GM23338 (cell line): ENCODE measurements around the gene EPS8. TPM values are rescaled to one million over a fixed set of nuclear protein-coding genes. Genes with fewer than 3 reads are reported as not detected.

ENCODE experiments used
- ATAC-seq: fragments of 200-7000 bp; cut with Tn5 transposase; 3 replicates; pipeline ENCODE4 v1.9.1; 2020
- DNase-seq: peaks from one replicate; pipeline ENCODE4 v3.0.0-alpha.2; 2015; ENCODE audit warnings: low spot score
- H2AFZ ChIP-seq: fragments of 200-600 bp; sonication (generic); 2 replicates; pipeline ENCODE4 v1.8.0; 2016; ENCODE audit warnings: antibody characterized with exemption, mild to moderate bottlenecking, moderate library complexity
- H3F3A ChIP-seq: fragments of 200-600 bp; sonication (generic); replicated peaks from 2 replicates; pipeline ENCODE4 v1.8.0; 2017; ENCODE audit warnings: antibody characterized with exemption, mixed run types, low read depth
- H3K27ac ChIP-seq: fragments of 200-600 bp; sonication (generic); 2 replicates; pipeline ENCODE4 v1.6.1; 2016; ENCODE audit warnings: low read depth
- H3K27me3 ChIP-seq: fragments of 200-600 bp; sonication (generic); 2 replicates; pipeline ENCODE4 v1.8.0; 2016; ENCODE audit warnings: mild to moderate bottlenecking, mixed run types, moderate library complexity; ENCODE audit not compliant: insufficient read depth
- H3K36me3 ChIP-seq: fragments of 200-600 bp; sonication (generic); 2 replicates; pipeline ENCODE4 v1.8.0; 2016; ENCODE audit warnings: mild to moderate bottlenecking; ENCODE audit not compliant: insufficient read depth
- H3K4me1 ChIP-seq: fragments of 200-600 bp; sonication (generic); 2 replicates; pipeline ENCODE4 v1.8.0; 2016; ENCODE audit warnings: mild to moderate bottlenecking, moderate library complexity; ENCODE audit not compliant: insufficient read depth
- H3K4me2 ChIP-seq: fragments of 200-600 bp; sonication (generic); 2 replicates; pipeline ENCODE4 v1.7.1; 2017; ENCODE audit warnings: mixed run types
- H3K4me3 ChIP-seq: fragments of 200-600 bp; sonication (generic); 2 replicates; pipeline ENCODE4 v1.6.1; 2016; ENCODE audit warnings: mixed run types
- H3K79me2 ChIP-seq: fragments of 200-600 bp; sonication (generic); replicated peaks from 2 replicates; pipeline ENCODE4 v1.8.0; 2017; ENCODE audit warnings: mild to moderate bottlenecking; ENCODE audit not compliant: insufficient read depth
- H3K9me2 ChIP-seq: fragments of 200-600 bp; sonication (generic); 2 replicates; pipeline ENCODE4 v1.8.0; 2017; ENCODE audit not compliant: insufficient read depth
- H4K20me1 ChIP-seq: fragments of 200-600 bp; sonication (generic); replicated peaks from 2 replicates; pipeline ENCODE4 v1.8.0; 2017; ENCODE audit warnings: mild to moderate bottlenecking; ENCODE audit not compliant: insufficient read depth
- H3K27ac Mint-ChIP-seq: 2 replicates; pipeline ENCODE4 v1.8.0; 2020; ENCODE audit warnings: inconsistent platforms, mild to moderate bottlenecking, moderate library complexity, mixed read lengths
- H3K27me3 Mint-ChIP-seq: 3 replicates; pipeline ENCODE4 v1.8.0; 2022; ENCODE audit warnings: low read depth, mild to moderate bottlenecking, moderate library complexity, mixed read lengths, inconsistent platforms; ENCODE audit not compliant: insufficient read depth, poor library complexity
- H3K36me3 Mint-ChIP-seq: 3 replicates; pipeline ENCODE4 v1.8.0; 2021; ENCODE audit warnings: low read depth, mild to moderate bottlenecking, inconsistent platforms, moderate library complexity, mixed read lengths
- H3K4me1 Mint-ChIP-seq: 3 replicates; pipeline ENCODE4 v1.8.0; 2020; ENCODE audit warnings: mild to moderate bottlenecking, inconsistent platforms, mixed read lengths
- H3K4me3 Mint-ChIP-seq: 3 replicates; pipeline ENCODE4 v1.8.0; 2021; ENCODE audit warnings: moderate library complexity, mild to moderate bottlenecking, inconsistent platforms, mixed read lengths
- H3K9me3 Mint-ChIP-seq: 3 replicates; pipeline ENCODE4 v1.8.0; 2020; ENCODE audit warnings: moderate library complexity, mild to moderate bottlenecking, inconsistent platforms, mixed read lengths
- CREB1 ChIP-seq: fragments of 250-450 bp; sonication (Bioruptor Pico); IDR thresholded peaks from 2 replicates; pipeline ENCODE4 v1.5.0; 2020; ENCODE audit warnings: low read depth, mild to moderate bottlenecking, moderate library complexity
- EZH2 ChIP-seq: fragments of 200-600 bp; sonication (generic); IDR thresholded peaks from one replicate; pipeline ENCODE4 v1.8.0; 2017; ENCODE audit warnings: antibody characterized with exemption, mild to moderate bottlenecking, low read depth; ENCODE audit not compliant: unreplicated experiment
- EZH2phosphoT487 ChIP-seq: fragments of 200-600 bp; sonication (generic); IDR thresholded peaks from one replicate; pipeline ENCODE4 v1.8.1; 2018; ENCODE audit warnings: antibody characterized with exemption; ENCODE audit not compliant: unreplicated experiment
- JUNB ChIP-seq: IDR thresholded peaks from one replicate; pipeline ENCODE4 v1.6.1; 2016; ENCODE audit warnings: antibody characterized with exemption; ENCODE audit not compliant: unreplicated experiment
- NANOG ChIP-seq: IDR thresholded peaks from 2 replicates; pipeline ENCODE4 v1.6.1; 2016; ENCODE audit warnings: antibody characterized with exemption, borderline replicate concordance
- POLR2AphosphoS5 ChIP-seq: IDR thresholded peaks from 2 replicates; pipeline ENCODE4 v1.6.1; 2016; ENCODE audit warnings: antibody characterized with exemption, low read depth
- STAT1 ChIP-seq: IDR thresholded peaks from one replicate; pipeline ENCODE4 v1.6.1; 2016; ENCODE audit warnings: antibody characterized with exemption; ENCODE audit not compliant: unreplicated experiment
- ZNF114 ChIP-seq: fragments of 250-450 bp; sonication (Bioruptor Pico); IDR thresholded peaks from 2 replicates; pipeline ENCODE4 v1.5.0; 2020; ENCODE audit warnings: mild to moderate bottlenecking, moderate library complexity
- ZNF331 ChIP-seq: fragments of 250-450 bp; sonication (Bioruptor Pico); IDR thresholded peaks from 2 replicates; pipeline ENCODE4 v1.5.0; 2020; ENCODE audit warnings: low read depth, mild to moderate bottlenecking, moderate library complexity
- polyA plus RNA-seq: library from polyadenylated mRNA; unstranded; fragments of >200 nt; fragmentation: Nextera tagmentation; extraction: Ambion mirVana; gene quantifications from 2 replicates; pipeline ENCODE4 v1.2.1, GENCODE V29; 2016
- total RNA-seq: library from RNA; depleted of rRNA; stranded (reverse); fragments of >200 nt; shearing (Covaris generic); gene quantifications from 2 replicates; pipeline ENCODE4 v1.2.3, GENCODE V29; 2014
- TF ChIP-seq, protein P1 (sequence below): IDR thresholded peaks from 2 replicates; pipeline ENCODE4 v1.6.1; 2016; ENCODE audit warnings: antibody characterized with exemption
- TF ChIP-seq, protein P2 (sequence below): IDR thresholded peaks from one replicate; pipeline ENCODE4 v1.6.1; 2018; ENCODE audit warnings: antibody characterized with exemption; ENCODE audit not compliant: unreplicated experiment
- TF ChIP-seq, protein P3 (sequence below), 2 experiments: fragments of 200-600 bp in 1 of 2; sonication (generic) in 1 of 2; conservative IDR thresholded peaks; 2 replicates each; pipeline versions ENCODE4 v1.5.1 to v1.6.1; 2016 to 2017; ENCODE audit warnings: antibody characterized with exemption in 2 of 2, low read depth in 2 of 2, mild to moderate bottlenecking in 2 of 2, moderate library complexity in 1 of 2
- TF ChIP-seq, protein P4 (sequence below): fragments of 250-450 bp; sonication (Bioruptor Pico); IDR thresholded peaks from 2 replicates; pipeline ENCODE4 v1.5.0; 2020; ENCODE audit warnings: mild to moderate bottlenecking, moderate library complexity

EPS8 gene
- total and polyA plus RNA-seq, 2 experiments from 2014 or later = 3.5 to 5.4 TPM

DNA sequence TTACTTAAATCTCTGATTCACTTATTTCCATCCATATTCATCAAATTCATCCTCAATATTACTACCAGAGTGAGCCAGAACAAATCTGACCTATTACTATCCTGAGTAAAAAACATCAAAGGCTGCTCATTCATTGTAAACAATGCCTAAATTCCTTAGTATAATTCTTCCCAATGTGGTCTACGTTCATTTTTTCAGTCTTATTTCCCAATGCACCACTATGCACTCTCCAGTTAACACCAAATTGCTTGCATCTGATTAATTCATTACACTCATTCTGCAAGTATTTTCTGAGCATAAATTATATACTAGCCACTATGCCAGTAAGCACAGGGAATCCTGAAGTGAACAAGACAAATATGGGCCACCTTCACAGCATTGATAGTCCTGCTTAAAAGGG is 110.0 kb downstream of the EPS8 start:
- no peaks in the 10 kb centered on the region for H3K9me2 ChIP-seq
- no peaks in the 10 kb centered on the region for H3K9me3 Mint-ChIP-seq
- H3K4me1 Mint-ChIP-seq = peaks cover 3% of the 10 kb centered on the region; the same call in 2 of the 3 replicates
- H3K27ac ChIP-seq = no peak overlapping the region
- DNase-seq (no peak), ATAC-seq (no peak)
- H3K36me3 Mint-ChIP-seq = no peaks in the 10 kb centered on the region
- H3K27ac Mint-ChIP-seq = no peak overlapping the region
- H3K36me3 ChIP-seq = no peaks in the 10 kb centered on the region
- no peak overlapping the region for H3K4me3 ChIP-seq
- H3K4me1 ChIP-seq = no peaks in the 10 kb centered on the region
- no peak overlapping the region for H3K4me2 ChIP-seq
- TF ChIP-seq, protein P1, sequence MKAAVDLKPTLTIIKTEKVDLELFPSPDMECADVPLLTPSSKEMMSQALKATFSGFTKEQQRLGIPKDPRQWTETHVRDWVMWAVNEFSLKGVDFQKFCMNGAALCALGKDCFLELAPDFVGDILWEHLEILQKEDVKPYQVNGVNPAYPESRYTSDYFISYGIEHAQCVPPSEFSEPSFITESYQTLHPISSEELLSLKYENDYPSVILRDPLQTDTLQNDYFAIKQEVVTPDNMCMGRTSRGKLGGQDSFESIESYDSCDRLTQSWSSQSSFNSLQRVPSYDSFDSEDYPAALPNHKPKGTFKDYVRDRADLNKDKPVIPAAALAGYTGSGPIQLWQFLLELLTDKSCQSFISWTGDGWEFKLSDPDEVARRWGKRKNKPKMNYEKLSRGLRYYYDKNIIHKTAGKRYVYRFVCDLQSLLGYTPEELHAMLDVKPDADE = no peak
- TF ChIP-seq ZNF114 (CRISPR knock-in tag) (no peak), EZH2 (no peak), EZH2phosphoT487 (no peak), POLR2AphosphoS5 (no peak), CREB1 (CRISPR knock-in tag) (no peak), NANOG (no peak), STAT1 (no peak), ZNF331 (no peak), JUNB (no peak)
- TF ChIP-seq, protein P2, sequence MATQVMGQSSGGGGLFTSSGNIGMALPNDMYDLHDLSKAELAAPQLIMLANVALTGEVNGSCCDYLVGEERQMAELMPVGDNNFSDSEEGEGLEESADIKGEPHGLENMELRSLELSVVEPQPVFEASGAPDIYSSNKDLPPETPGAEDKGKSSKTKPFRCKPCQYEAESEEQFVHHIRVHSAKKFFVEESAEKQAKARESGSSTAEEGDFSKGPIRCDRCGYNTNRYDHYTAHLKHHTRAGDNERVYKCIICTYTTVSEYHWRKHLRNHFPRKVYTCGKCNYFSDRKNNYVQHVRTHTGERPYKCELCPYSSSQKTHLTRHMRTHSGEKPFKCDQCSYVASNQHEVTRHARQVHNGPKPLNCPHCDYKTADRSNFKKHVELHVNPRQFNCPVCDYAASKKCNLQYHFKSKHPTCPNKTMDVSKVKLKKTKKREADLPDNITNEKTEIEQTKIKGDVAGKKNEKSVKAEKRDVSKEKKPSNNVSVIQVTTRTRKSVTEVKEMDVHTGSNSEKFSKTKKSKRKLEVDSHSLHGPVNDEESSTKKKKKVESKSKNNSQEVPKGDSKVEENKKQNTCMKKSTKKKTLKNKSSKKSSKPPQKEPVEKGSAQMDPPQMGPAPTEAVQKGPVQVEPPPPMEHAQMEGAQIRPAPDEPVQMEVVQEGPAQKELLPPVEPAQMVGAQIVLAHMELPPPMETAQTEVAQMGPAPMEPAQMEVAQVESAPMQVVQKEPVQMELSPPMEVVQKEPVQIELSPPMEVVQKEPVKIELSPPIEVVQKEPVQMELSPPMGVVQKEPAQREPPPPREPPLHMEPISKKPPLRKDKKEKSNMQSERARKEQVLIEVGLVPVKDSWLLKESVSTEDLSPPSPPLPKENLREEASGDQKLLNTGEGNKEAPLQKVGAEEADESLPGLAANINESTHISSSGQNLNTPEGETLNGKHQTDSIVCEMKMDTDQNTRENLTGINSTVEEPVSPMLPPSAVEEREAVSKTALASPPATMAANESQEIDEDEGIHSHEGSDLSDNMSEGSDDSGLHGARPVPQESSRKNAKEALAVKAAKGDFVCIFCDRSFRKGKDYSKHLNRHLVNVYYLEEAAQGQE = no peak
- TF ChIP-seq, protein P3, sequence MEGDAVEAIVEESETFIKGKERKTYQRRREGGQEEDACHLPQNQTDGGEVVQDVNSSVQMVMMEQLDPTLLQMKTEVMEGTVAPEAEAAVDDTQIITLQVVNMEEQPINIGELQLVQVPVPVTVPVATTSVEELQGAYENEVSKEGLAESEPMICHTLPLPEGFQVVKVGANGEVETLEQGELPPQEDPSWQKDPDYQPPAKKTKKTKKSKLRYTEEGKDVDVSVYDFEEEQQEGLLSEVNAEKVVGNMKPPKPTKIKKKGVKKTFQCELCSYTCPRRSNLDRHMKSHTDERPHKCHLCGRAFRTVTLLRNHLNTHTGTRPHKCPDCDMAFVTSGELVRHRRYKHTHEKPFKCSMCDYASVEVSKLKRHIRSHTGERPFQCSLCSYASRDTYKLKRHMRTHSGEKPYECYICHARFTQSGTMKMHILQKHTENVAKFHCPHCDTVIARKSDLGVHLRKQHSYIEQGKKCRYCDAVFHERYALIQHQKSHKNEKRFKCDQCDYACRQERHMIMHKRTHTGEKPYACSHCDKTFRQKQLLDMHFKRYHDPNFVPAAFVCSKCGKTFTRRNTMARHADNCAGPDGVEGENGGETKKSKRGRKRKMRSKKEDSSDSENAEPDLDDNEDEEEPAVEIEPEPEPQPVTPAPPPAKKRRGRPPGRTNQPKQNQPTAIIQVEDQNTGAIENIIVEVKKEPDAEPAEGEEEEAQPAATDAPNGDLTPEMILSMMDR (conservative IDR thresholded peaks at IDR 0.05; ENCODE audit: low read depth in 2 of 2) = no peak
- TF ChIP-seq, protein P4, sequence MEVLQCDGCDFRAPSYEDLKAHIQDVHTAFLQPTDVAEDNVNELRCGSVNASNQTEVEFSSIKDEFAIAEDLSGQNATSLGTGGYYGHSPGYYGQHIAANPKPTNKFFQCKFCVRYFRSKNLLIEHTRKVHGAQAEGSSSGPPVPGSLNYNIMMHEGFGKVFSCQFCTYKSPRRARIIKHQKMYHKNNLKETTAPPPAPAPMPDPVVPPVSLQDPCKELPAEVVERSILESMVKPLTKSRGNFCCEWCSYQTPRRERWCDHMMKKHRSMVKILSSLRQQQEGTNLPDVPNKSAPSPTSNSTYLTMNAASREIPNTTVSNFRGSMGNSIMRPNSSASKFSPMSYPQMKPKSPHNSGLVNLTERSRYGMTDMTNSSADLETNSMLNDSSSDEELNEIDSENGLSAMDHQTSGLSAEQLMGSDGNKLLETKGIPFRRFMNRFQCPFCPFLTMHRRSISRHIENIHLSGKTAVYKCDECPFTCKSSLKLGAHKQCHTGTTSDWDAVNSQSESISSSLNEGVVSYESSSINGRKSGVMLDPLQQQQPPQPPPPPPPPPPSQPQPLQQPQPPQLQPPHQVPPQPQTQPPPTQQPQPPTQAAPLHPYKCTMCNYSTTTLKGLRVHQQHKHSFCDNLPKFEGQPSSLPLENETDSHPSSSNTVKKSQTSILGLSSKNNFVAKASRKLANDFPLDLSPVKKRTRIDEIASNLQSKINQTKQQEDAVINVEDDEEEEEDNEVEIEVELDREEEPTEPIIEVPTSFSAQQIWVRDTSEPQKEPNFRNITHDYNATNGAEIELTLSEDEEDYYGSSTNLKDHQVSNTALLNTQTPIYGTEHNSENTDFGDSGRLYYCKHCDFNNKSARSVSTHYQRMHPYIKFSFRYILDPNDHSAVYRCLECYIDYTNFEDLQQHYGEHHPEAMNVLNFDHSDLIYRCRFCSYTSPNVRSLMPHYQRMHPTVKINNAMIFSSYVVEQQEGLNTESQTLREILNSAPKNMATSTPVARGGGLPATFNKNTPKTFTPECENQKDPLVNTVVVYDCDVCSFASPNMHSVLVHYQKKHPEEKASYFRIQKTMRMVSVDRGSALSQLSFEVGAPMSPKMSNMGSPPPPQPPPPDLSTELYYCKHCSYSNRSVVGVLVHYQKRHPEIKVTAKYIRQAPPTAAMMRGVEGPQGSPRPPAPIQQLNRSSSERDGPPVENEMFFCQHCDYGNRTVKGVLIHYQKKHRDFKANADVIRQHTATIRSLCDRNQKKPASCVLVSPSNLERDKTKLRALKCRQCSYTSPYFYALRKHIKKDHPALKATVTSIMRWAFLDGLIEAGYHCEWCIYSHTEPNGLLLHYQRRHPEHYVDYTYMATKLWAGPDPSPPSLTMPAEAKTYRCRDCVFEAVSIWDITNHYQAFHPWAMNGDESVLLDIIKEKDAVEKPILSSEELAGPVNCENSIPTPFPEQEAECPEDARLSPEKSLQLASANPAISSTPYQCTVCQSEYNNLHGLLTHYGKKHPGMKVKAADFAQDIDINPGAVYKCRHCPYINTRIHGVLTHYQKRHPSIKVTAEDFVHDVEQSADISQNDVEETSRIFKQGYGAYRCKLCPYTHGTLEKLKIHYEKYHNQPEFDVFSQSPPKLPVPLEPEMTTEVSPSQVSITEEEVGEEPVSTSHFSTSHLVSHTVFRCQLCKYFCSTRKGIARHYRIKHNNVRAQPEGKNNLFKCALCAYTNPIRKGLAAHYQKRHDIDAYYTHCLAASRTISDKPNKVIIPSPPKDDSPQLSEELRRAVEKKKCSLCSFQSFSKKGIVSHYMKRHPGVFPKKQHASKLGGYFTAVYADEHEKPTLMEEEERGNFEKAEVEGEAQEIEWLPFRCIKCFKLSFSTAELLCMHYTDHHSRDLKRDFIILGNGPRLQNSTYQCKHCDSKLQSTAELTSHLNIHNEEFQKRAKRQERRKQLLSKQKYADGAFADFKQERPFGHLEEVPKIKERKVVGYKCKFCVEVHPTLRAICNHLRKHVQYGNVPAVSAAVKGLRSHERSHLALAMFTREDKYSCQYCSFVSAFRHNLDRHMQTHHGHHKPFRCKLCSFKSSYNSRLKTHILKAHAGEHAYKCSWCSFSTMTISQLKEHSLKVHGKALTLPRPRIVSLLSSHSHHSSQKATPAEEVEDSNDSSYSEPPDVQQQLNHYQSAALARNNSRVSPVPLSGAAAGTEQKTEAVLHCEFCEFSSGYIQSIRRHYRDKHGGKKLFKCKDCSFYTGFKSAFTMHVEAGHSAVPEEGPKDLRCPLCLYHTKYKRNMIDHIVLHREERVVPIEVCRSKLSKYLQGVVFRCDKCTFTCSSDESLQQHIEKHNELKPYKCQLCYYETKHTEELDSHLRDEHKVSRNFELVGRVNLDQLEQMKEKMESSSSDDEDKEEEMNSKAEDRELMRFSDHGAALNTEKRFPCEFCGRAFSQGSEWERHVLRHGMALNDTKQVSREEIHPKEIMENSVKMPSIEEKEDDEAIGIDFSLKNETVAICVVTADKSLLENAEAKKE = no peak
- H3K27me3 ChIP-seq = no peaks in the 10 kb centered on the region
- no peaks in the 10 kb centered on the region for H4K20me1 ChIP-seq
- H3K79me2 ChIP-seq = no peaks in the 10 kb centered on the region
- H3K4me3 Mint-ChIP-seq = no peak overlapping the region
- no peak overlapping the region for H2AFZ ChIP-seq
- no peaks in the 10 kb centered on the region for H3F3A ChIP-seq
- no peaks in the 10 kb centered on the region for H3K27me3 Mint-ChIP-seq
